ENCODE data around the gene CSRP2.

GRCh38 chr12:76880519-76881023 is 1.8 kb upstream of the CSRP2 start:
- no peak for TF ChIP-seq CTCF (IDR thresholded peaks at IDR 0.05)
- no peak for TF ChIP-seq POLR2A (IDR thresholded peaks at IDR 0.05)
